ENCODE data around the gene BNC2.
A peak's percentile ranks its signal among the peaks of the same experiment; 100 is the strongest.

BNC2 gene

DNA sequence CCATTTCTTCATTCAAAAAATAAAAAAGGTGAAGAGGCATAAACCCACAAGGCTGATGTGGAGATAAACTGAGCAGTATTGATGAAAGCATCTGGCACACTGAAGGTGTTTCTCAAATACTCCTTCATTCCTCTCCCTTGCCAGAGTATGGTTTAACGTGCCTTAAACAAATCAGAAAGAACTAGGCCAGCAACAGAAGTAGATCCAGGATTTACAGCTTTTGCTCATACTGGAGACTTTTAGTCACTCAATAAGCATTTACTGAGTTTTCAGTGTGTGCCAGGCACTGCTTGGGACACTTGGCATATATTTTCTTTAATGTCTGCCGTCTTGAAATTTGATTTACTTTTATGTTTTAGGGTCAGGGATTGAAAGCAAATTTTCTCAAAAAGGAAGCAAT, 53.0 kb downstream of the BNC2 start:
- DNase-seq = no peak

GRCh38 chr9:16817002-16817401, 53.5 kb downstream of the BNC2 start:
- no peak for DNase-seq

DNA sequence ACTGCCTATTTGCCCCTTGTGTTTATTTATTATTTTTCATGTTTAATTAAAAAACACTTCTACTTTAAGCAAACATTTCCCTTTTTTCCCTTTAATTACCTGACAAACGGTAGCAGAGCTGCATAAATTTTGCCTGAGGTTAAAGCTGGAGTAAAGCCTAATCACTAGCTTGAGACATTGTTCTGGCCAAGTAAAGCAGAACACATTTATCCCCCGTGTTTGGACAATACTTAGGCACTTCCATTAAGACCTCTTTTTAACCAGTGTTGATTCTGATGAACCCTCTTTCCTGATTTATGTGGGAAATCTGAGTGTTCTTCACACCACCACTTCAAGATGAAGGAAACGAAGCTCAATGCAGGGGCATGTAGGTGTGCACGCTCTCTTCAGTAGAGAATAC, 54.5 kb downstream of the BNC2 start:
- DNase-seq = no peak

DNA sequence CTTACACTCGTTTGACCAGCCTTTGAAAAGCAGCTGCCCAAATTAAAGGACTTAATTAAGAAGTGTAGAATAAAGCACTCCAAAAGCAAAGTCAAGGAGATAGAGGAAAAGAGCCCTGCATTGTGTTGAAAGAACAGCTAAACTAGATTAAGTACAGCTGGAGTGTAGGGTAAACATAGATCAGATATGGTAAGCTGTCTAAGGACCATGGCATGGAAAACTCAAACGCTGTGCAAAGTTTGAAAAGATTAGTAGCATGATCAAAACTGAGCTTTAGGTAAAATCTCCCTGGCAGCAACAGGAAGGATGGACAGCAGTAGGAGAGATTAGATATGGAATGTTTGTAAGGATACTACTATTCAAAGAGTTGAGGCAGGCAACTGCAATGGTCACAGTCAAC, 55.4 kb downstream of the BNC2 start:
- DNase-seq = no peak

GRCh38 chr9:16813838-16814237, 56.6 kb downstream of the BNC2 start:
- DNase-seq = no peak

DNA sequence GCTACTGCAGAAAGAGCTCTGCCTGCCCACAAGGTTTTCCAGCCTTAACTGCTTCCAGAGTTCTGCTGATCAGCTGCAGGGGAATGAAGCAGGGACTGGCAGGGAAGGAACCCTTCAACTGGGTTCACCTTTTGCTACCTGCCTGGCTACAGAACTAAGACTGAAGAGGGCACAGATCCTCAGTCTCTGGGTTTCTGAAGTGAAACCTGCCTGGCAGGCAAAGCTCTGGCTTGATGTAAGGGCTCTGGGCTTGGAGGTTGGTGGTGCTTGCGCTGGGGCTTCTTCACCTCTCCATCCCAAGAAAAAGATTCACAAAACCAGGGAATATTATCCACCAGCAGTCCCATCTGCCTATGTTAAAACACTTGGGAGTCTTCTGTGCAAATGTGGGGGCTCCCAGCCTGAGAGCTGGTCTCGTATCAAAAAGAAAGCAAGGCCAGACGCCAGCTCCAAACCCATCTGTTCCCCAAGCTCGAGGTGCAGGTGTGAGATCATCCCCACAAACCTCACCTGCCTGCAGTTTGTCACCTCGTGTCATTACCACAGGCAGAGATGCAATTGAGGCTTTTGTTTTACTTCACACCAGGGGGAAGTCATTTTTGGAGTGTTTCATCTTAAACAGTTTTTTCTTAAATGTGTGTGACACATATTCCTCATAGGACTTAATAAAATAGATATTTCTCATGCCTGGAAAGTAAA, 58.3 kb downstream of the BNC2 start:
- no peak for DNase-seq

- no peak for DNase-seq
Measured at GRCh38 chr9:16809912-16810610, 60.4 kb downstream of the BNC2 start.

DNA sequence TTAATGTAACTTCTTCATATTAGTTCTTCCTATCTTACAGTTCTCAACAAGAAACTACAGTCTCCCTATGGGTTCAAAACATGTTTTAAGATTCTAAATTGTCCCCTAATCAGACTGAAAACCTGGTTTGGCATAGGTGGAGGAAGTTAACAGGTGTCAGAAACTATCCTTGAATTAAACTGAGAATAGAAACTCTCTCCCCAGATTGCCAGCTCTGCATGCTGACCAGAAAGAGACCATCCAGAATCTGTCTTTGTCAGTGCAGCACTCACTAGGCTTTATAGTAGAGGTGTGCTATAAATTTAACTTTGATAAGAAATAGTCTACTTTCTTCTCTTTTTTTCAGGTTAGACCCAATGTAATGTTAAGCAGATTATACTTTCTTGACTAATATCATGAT, 63.8 kb downstream of the BNC2 start:
- no peak for DNase-seq

DNA sequence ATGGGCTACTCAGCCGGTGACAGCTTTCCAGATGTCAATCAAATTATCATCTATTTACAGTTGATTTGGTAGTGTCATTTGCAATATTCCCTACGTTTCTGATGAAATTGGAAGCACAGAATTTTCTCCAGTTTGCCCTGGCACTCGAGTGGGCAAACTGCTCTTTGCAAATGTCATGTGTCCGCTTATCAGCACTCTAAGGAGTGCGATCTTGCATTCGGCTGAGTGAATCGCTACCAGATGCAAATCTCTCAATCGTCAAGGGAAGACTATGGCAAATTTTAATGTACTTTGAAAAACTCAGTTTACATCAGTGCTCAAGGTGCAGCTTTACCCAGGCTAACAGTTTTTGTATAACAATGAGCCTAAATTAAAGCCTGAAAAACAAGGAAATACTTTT, 66.8 kb downstream of the BNC2 start:
- no peak for DNase-seq

DNA sequence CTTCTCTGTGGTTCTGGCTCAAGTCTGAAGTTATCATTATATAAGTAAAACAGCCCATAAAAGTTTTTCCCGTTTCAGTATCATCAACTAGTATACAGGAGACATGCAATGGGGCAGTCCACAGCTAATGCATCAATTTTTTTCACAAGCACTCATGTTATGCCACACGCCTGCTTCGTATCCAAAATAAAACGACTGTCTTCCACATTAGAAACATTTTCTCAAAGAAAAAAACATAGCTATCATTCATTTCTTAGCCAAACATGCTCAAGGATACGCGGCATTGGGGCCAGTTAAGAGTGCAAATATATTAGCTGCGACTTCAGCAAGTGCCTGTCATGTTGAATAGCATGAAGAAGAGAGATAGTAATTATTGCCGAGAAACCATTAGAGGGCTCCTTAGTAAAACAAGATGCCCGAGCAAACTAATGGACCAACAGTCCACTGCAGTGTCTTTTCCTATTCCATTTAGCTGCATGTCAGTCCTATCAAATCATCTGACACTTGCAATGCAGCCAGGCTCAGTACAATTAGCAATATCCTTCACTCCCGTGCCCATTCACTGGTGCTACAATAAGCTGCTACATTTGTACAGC, 68.5 kb downstream of the BNC2 start:
- DNase-seq = no peak

GRCh38 chr9:16796304-16796825, 74.1 kb downstream of the BNC2 start:
- no peak for DNase-seq

DNA sequence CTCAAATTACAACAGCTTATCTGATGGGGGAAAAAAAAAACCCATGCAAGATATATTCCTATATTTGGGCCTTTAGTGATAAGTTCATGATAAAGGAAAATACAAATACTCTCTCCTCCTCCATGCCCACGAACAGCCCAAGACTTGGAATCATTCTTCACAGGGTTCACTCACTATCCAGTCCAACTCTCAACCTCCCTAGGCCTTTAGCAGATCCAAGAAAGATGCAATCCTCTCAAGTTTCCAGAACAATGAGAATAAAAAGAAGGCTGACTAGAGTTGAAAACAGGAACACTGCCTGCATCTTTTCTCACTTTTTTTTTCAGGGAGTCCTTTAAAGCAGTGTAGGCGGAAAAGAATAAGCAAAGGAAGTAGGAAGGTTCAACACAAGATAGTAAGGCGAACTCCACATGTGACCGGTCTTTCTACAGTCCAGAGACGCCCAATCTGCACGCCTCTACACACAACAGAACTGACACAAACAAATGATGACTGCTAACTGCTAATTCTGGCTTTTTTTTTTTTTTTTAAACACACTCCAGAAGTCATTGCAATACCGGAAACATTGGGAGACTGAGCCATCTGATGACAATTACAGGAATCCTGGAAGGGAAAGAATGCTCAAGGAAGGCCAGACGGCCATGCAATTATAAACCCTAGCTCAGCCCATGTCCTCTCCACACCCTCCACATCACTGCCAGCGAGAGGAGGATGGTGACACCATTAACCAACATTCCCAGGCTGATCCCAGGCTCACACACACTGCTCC, 75.4 kb downstream of the BNC2 start:
- DNase-seq = no peak

- DNase-seq = no peak
Measured at GRCh38 chr9:16794103-16794502, 76.4 kb downstream of the BNC2 start.

GRCh38 chr9:16787724-16788123, 82.7 kb downstream of the BNC2 start:
- peak in 1 of 56 donors; percentile 11 for DNase-seq

- DNase-seq = no peak
Measured at GRCh38 chr9:16784002-16784401, 86.5 kb downstream of the BNC2 start.

- no peak for DNase-seq
Measured at GRCh38 chr9:16782490-16782889, 88.0 kb downstream of the BNC2 start.

- no peak for DNase-seq
Measured at GRCh38 chr9:16775330-16775729, 95.1 kb downstream of the BNC2 start.

DNA sequence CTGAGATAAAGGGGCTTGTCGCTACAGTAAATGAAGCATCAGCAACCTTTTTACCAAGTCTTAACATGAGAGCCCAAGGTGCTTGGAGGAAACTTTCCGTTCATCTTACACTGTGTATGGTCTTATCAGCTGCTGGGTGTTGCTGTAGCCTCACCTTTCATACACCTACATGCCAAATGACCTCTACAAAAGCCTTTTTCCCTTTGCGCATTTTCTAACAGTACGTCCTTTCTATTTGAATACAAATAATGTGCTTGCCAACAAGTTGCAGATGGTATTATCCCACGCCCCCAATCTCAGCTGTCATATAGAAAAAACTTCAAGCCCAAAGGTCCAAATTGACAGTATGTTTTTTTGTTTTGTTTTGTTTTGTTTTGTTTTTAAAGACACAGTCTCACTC, 96.9 kb downstream of the BNC2 start:
- no peak for DNase-seq

DNA sequence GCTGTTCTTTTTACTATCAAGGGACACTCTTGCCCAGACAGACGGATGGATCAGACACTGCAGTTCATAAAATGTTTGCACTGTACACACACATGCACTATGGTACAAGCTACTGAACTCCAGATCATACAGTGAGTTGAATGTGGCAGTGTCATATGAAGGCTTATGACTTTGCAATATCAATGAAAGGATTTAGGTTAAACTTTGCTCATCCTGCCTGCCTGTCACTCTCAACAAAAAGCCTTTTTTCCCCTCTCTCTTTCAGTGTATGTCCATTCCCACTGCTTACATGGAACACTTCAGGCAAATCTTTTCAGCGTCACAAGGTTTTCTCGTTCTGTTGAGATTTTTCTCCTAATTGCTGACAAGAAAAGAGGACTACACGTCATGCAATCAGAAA, 97.4 kb downstream of the BNC2 start:
- DNase-seq = no peak

DNA sequence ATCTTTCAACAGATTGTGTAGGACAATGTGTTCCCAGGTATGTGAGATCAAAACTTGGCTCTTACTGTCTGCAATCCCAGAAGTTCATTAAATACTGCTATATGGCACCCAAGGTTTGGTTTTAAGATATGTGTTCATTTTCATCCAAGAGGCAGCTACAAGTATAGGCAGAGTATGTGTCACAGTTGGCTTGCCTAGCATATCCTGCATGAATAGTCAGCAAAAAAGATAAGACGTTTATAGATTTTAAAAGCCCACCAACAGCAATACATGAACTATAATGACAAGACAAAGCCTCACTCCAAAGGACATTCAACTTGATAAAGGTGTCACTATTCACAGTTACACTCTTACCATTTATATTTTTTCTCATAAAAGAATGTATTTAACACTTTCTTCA, 99.1 kb downstream of the BNC2 start:
- no peak for DNase-seq

DNA sequence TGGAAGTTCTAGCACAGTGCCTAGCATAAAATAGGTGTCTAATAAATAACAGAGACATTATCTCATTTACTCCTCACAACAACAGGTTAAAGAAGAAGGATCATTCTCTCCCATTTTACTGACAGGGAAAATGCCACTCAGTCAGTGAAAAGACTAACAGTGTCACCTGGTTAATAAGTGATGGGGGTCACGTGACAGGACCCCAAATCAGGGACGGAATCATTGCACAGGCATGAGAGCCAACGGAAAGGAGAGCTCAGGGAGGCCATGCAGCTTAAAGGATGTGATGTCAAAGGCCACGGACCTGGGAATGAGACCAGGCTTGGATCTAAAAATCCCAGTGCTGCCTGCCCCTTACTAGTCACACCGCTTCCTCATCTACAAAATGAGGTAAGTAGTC, 101.2 kb downstream of the BNC2 start:
- DNase-seq = no peak

- DNase-seq = no peak
Measured at GRCh38 chr9:16768816-16769215, 101.7 kb downstream of the BNC2 start.
